Progenitor cell of endocrine pancreas (in vitro differentiated cells): ENCODE results near the gene MOXD1. TPM values are rescaled to one million over a fixed set of nuclear protein-coding genes. Genes with fewer than 3 reads are reported as not detected.
"Not testable (repeated sequence)": the region's sequence is repeated elsewhere in the genome, so short reads cannot be mapped to it uniquely, and the experiment has no call there.

Experiments
- DNase-seq: peaks from one replicate; pipeline ENCODE4 v3.0.0; 2021; ENCODE audit warnings: low spot score; ENCODE audit not compliant: unreplicated experiment
- H3K27ac Mint-ChIP-seq: 2 replicates; pipeline ENCODE4 v1.8.0; 2021; ENCODE audit warnings: mild to moderate bottlenecking, moderate library complexity, mixed read lengths
- H3K27me3 Mint-ChIP-seq: 2 replicates; pipeline ENCODE4 v1.8.0; 2021; ENCODE audit warnings: mixed read lengths
- H3K36me3 Mint-ChIP-seq: 2 replicates; pipeline ENCODE4 v1.8.0; 2022; ENCODE audit warnings: mixed read lengths; ENCODE audit not compliant: insufficient read depth
- H3K4me1 Mint-ChIP-seq: 2 replicates; pipeline ENCODE4 v1.8.0; 2021; ENCODE audit warnings: low read depth, mixed read lengths
- H3K4me3 Mint-ChIP-seq: 2 replicates; pipeline ENCODE4 v1.8.0; 2021; ENCODE audit warnings: low read depth, mild to moderate bottlenecking, moderate library complexity, mixed read lengths
- H3K9me3 Mint-ChIP-seq: 2 replicates; pipeline ENCODE4 v1.8.0; 2021; ENCODE audit warnings: low read depth, mixed read lengths
- total RNA-seq: library from RNA; stranded (reverse); gene quantifications from 2 replicates; pipeline ENCODE4 v1.2.1, GENCODE V29; 2021
- TF ChIP-seq, protein P1 (sequence below): fragments of 200-600 bp; sonication (generic); IDR thresholded peaks from one replicate; pipeline ENCODE4 v1.5.0; 2021; ENCODE audit warnings: antibody characterized with exemption, mild to moderate bottlenecking; ENCODE audit not compliant: unreplicated experiment

The MOXD1 gene
- total RNA-seq, 1 donor from 2014 or later, result 8.4 TPM

DNA sequence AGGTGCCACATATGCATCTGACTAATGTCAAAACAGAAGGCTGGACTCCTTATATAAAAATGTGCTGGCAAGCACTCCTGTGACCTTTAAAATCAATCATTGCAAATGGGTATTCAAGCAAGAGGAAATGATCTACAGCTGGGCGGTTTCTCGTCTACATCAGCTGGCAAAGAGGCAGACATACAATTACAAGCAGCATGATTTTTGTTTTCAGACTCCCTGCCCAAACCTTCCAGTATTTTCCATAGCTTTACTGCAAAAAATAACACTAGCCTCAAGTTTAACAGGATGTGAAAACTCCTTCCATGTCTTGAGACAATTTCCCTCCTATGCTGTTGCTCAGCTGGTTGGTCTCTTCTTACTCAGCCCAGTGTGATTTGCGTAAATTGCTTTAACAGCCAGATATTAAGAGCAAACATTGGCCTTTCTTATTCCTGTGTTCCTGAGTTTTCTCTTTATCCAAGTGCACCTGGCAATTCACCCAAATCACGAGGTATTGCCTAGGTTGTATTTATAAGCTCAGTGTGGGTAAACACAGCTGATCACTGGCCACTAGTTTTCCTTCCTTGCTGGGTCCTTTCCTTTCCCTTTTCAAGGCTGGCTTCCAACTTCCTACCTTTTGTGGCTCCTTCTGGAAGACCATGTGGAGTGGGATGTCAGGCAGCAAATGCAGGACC is 130.4 kb downstream of the MOXD1 start:
- no peaks in the 10 kb centered on the region for H3K9me3 Mint-ChIP-seq
- peak overlapping the region; percentile 16 for H3K27ac Mint-ChIP-seq
- peaks cover 19% of the 10 kb centered on the region for H3K4me1 Mint-ChIP-seq
- no peaks in the 10 kb centered on the region for H3K36me3 Mint-ChIP-seq
- H3K4me3 Mint-ChIP-seq, result no peak overlapping the region
- TF ChIP-seq, protein P1, sequence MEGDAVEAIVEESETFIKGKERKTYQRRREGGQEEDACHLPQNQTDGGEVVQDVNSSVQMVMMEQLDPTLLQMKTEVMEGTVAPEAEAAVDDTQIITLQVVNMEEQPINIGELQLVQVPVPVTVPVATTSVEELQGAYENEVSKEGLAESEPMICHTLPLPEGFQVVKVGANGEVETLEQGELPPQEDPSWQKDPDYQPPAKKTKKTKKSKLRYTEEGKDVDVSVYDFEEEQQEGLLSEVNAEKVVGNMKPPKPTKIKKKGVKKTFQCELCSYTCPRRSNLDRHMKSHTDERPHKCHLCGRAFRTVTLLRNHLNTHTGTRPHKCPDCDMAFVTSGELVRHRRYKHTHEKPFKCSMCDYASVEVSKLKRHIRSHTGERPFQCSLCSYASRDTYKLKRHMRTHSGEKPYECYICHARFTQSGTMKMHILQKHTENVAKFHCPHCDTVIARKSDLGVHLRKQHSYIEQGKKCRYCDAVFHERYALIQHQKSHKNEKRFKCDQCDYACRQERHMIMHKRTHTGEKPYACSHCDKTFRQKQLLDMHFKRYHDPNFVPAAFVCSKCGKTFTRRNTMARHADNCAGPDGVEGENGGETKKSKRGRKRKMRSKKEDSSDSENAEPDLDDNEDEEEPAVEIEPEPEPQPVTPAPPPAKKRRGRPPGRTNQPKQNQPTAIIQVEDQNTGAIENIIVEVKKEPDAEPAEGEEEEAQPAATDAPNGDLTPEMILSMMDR, result no peak
- DNase-seq, result no peak
- H3K27me3 Mint-ChIP-seq, result peaks cover 6% of the 10 kb centered on the region

DNA sequence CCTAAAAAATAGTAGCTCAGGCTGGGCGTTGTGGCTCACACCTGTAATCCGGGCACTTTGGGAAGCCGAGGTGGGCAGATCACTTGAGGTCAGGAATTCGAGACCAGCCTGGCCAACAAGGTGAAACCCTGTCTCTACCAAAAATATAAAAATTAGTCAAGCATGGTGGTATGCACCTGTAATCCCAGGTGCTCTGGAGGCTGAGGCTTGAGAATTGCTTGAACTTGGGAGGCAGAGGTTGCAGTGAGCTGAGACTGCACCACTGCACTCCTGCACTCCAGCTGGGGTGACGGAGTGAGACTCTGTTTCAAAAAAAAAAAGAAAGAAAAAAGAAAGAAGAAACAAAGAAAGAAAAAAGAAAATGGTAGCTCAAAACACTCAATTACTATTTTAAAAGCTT is 132.6 kb downstream of the MOXD1 start:
- H3K4me3 Mint-ChIP-seq, DNase-seq, H3K27me3 Mint-ChIP-seq, H3K9me3 Mint-ChIP-seq, H3K36me3 Mint-ChIP-seq, H3K27ac Mint-ChIP-seq: not testable (repeated sequence)
- peaks cover 12% of the 10 kb centered on the region for H3K4me1 Mint-ChIP-seq

DNA sequence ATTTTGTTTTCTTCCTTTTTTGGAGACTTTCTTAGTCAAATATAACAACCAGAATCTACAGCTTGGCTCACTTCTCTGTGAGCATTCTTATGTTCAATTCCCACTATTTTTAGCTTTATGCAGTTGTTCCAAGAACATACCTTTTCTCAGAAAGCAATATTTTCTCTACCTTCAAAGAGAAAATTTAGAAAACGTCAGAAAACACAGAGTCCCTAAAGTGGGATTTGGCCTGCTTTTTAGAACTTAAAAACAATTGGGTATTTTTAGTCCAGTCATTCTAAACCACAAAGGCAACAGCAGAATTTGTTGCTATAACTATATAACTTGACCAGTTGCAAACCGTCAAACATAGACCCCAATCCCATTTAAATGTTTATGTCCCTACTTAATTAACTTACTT is 133.1 kb downstream of the MOXD1 start:
- no peaks in the 10 kb centered on the region for H3K36me3 Mint-ChIP-seq
- H3K4me3 Mint-ChIP-seq, result no peak overlapping the region
- H3K27me3 Mint-ChIP-seq, result peaks cover 2% of the 10 kb centered on the region
- H3K4me1 Mint-ChIP-seq, result peaks cover 12% of the 10 kb centered on the region
- no peaks in the 10 kb centered on the region for H3K9me3 Mint-ChIP-seq
- no peak overlapping the region for H3K27ac Mint-ChIP-seq
- DNase-seq, result no peak
- TF ChIP-seq, protein P1, result no peak

DNA sequence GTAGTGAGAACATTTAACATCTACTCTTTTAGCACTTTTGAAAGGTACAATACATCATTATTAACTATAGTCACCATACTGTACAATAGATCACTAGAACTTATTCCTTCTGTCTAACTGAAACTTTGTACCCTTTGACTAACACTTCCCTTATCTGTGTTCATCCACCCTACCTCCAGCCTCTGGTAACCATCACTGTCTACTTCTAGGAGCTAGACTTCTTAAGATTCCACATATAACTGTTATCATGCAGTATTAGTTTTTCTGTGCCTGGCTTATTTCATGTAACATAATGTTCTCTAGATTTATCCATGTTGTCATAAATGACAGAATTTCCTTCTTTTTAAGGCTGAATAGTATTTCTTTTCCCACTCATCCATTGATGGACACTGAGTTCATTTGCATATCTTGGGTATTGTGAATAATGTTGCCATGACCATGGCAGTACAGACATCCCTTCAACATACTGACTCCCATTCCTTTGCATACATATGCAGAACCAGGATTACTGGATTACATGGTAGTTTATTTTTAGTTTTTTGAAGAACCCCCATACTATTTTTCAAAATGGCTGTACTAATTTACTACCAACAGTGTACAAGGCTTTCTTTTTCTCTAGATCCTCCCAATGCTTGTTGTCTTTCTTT is 135.7 kb downstream of the MOXD1 start:
- H3K4me1 Mint-ChIP-seq, result peaks cover 3% of the 10 kb centered on the region
- no peak overlapping the region for H3K27ac Mint-ChIP-seq
- H3K4me3 Mint-ChIP-seq, result no peak overlapping the region
- no peaks in the 10 kb centered on the region for H3K36me3 Mint-ChIP-seq
- no peak for DNase-seq
- H3K27me3 Mint-ChIP-seq, result peaks cover 2% of the 10 kb centered on the region
- TF ChIP-seq, protein P1, result no peak
- no peaks in the 10 kb centered on the region for H3K9me3 Mint-ChIP-seq

DNA sequence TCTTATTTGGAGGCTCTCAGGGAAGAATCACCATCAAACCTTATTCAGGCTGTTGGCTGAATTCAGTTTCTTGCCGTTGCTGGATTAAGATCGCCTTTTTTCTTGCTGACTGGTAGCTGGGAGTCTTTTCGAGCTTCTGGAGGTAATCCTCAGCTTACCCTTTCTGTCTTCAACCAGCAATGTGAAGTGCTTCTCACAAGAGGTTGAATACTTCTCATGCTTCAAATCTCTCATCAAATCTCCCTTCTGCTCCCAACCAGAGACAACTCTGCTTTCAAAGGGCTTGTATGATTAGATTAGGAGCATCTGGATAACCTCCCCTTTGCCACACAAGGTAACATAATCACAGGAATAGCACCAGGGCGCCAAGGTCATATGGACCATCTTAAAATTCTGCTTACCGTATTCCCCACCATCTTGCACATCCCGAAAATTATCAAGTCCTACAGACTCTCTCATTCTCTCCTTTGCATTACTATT is 137.2 kb downstream of the MOXD1 start:
- Mint-ChIP-seq H3K36me3 (no peaks in the 10 kb centered on the region), H3K27me3 (peaks cover 2% of the 10 kb centered on the region), H3K9me3 (no peaks in the 10 kb centered on the region), H3K27ac (no peak overlapping the region), H3K4me1 (no peaks in the 10 kb centered on the region), H3K4me3 (no peak overlapping the region)
- TF ChIP-seq, protein P1, result no peak
- DNase-seq, result no peak

DNA sequence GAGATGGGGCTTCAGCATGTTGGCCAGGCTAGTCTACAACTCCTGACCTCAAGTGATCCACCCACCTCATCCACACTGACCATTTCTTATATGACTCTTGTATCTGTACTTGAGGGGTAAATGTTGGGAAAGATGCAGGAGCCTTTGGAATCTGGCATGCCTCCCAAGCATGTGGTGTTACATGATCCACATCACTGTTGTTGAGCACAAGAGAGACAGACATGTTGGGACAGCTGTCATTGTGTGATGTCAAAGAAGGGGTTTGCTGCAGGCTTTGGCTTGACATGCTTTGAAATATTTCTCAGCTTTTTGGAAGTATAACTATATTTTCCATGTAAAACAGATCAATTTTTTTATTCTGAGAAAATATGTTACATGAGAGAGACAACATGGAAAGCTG is 139.9 kb downstream of the MOXD1 start:
- Mint-ChIP-seq H3K4me3 (no peak overlapping the region), H3K9me3 (no peaks in the 10 kb centered on the region), H3K27ac (no peak overlapping the region), H3K4me1 (peaks cover 4% of the 10 kb centered on the region), H3K36me3 (no peaks in the 10 kb centered on the region), H3K27me3 (peaks cover 2% of the 10 kb centered on the region)
- TF ChIP-seq, protein P1, result no peak
- no peak for DNase-seq
